ENCODE data around the gene CTDSPL.
"Not testable (repeated sequence)": the region's sequence is repeated elsewhere in the genome, so short reads cannot be mapped to it uniquely, and the experiment has no call there.

Gene CTDSPL

GRCh38 chr3:38026856-38027255, 165.2 kb downstream of the CTDSPL start:
- DNase-seq, result no peak

DNA sequence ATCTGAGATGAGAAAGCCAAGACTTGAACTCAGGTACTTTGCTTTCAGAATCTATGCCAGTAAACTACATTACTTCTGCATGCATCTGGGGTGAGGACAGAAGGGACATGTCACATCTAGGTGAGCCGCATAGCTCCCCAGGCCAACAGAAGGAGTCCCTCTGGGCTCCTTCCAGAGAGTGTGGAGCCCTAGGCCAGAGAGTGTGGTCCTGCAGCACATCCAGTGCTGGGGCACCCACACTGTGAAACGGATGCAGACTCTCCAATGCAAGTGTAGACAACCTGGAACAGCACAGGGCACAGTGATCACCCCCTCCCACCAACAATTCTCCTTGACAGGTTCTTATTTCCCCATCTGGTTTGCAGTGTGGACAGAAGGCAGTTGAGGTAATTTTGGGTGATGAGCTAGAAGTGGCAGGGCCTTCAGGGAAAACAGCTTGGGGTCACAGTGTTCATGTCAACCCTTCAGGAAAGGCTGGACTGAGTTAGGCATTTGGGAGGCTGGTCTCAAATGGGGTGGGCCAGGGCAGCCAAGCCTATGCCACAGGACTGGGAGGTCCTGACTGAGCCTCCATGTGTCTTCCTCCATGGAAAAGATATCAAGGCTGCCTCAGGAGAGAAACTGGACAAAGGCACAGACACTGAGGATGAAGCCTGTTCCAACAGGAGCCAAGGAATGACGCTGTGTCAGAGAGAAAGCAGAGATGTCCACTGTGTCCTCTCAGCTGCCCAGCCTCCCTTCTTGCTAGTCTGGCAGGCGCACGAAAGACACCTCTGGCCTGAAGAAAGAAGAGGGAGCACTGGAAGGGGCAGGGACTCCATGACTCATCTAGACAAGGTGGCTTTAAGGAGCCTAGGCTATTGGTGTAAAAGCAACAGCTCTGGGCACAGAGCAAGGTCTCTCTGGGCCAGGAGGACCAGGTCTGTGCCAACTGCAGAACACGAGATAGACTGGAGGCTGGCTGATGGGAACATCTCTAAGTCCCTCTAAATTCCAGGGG, 166.1 kb downstream of the CTDSPL start:
- no peak for DNase-seq

- no peak for DNase-seq
These were observed 167.1 kb downstream of the CTDSPL start for GRCh38 chr3:38028621-38029361.

- DNase-seq, result no peak
These were observed 167.9 kb downstream of the CTDSPL start, which contains the start of gene PLCD1 for GRCh38 chr3:38029400-38030125. Gene PLCD1, minus strand, starts transcription at chr3:38029642. Its CDS starts 103 bp downstream, at chr3:38029539.

DNA sequence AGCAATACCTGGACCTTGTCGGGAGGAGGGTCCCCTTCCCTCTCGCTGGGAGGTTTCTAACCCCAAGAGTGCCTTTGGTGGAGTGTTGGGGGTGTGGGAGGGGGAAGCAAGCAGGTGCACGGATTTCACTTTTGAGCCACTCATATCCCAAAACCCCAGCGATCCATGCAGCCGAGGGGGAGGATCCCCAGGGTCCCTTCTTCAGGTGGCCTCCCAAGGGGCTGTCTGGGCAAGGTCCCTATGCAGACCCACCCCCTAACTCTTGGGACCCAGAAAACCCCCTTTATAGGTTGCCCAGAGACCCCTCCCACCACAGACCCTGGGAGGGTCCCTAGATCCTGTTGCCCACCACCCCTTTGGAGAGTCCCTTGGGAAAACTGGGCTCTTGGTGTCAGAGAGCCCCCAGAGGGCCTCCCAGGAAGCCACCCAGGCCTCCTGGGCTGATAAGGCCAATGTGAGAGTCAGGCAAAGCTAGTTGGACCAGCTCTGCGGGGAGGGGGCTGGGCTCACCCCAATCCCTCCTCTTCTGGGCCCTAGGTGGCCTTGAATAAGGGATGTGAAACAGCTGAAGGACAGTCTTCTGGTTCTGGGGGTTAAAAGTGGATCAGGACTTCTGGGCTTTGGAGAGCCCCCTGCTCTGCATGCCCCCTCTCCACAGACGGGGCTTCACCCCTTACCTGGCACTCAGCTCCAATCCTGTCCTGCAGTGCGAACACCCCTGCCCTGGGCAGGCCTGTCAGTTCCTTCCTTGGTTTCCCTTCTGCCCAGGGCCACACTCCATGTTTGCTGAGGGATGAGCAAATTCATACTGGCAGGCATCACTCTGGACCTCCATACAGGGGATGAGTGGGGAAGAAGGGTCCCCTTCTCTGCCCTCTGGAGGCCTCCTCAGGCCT, 168.7 kb downstream of the CTDSPL start:
- DNase-seq, result no peak

DNA sequence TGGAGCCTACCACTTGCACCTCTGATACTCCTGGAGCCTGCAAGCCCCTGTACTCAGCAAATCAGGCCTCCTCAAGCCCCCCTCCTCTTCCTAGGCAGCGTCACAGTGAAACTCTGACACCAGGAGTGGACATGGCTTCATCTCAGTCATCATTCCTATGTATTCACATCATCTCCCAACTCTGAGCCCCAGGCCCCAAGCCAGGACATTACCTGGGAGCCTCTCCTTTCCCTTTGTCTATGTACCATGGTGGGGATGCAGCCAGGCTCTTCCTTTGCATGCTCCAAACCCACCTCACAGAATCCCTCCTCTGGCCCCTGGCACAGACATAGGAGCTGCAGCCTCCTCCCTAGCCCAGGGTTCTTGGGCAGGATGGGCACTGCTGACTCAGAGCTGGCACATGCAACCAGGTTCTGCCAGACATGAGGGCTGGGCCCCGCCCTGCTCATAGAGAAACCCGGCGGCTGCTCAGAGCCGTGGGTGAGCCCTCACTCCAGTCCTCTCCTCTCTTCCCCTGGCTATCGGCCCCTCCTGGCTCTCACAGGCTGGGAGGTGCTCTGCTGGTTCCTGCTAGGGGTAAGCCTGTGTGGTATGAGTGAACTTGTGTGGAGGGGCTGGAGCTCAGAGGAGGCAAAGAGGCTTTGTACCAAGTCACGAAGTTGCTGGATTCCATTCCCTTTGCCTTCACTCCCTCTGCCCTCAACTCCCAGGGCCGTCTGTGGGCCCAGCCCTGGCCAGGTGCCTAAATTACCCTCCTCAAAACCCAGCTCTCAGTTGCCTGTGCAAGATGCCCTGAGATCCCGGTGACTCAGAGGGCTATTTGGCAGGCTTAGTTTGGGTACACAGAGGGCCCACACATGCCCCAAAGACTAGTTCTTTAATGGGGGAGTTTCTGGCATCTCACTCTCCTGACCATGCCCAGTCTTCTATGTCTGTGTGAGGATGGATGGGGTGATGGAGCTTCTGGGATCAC, 169.6 kb downstream of the CTDSPL start:
- peak; percentile 59 for DNase-seq

DNA sequence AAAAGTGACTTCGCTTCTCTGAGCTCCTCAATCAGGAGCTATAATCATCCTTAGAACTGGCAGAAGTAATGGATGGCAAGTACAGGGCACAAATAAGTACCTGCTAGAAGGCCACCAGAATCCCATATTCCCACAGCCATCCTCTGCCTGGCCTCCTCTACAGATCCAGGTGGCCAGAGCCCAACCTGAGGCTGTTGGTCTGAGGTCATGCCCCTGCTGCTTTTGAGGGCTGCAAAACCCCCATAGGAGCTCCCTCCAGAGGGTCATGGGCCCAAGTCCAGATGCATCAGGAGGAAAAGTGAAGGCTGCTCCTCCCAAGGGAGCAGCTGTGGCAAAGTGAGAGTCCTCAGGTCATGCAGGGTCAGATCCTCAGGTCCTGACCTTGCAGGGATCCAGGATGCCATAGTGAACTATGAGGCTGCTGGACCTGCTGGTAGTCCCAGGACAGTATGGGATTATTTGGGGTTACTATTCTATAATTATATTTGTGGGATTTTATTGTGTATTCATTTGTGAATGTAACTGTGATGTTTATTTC, 170.7 kb downstream of the CTDSPL start:
- DNase-seq, result no peak

DNA sequence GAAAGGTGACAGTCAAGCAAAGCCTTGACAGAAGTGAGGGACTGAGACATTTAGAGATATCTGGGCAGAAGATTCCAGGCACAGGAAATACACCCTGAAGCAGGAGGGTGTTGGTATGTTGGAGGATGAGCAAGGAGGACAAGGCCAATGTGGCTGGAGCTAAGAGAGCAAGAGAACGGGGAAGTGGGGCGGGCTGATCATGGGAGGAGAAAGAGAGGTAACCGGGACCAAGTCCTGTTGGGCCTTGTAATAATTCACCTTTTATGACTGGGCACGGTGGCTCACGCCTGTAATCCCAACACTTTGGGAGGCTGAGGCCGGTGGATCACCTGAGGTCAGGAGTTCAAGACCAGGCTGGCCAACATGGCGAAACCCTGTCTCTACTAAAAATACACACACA, 171.9 kb downstream of the CTDSPL start:
- DNase-seq, result not testable (repeated sequence)

Data from stimulated activated CD8-positive, alpha-beta memory T cell treated with anti-CD3 and anti-CD28 coated beads, Interleukin-4, amount 100 ng/mL, for 48 hours (primary cell).